Measurements from ENCODE around the gene LAPTM5. TPM values are rescaled to one million over a fixed set of nuclear protein-coding genes. Genes with fewer than 3 reads are reported as not detected.

The LAPTM5 gene
- total and polyA plus RNA-seq, 2 of the 13 experiments (the other 11 are each of a cell fraction or from before 2014, with no cell fraction given) = 0.41 to 0.86 TPM

DNA sequence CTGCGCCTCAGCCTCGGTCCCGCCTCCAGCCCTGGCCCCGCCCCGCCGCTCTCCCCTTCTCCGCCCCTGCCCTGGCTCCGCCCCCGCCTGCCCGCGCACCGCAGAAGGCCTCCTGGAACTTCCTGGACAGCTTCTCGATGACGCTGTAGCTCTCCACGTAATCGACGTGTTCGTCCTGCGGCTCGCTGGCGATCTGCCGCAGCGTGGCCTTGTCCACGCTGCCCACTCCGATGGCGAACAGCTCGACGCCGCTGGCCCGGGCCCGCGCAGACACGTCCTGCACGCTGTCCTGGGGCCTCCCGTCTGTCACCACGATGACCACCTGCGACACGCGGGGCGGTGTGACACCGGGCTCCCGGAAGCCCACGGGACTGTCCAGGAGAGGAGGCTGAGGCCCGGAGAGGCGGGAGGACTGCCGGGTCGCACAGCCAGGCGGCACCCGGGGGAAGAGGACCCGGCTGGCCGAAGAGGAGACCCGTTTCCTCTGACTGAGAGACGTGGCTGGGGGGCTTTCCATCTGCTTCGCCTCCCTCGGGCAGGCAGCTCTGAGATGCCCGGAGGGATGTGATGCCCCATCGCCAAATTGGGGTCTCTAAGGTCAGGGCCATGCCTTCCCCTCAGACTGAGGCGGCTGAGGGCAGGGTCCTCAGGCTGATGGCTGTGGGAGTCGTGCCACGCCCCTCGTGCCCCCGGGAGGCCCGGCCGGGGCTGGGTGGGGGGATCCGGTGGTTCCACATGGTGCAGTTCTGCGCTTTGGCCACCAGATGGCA is 38.8 kb downstream of the LAPTM5 start (continued):
- peak; percentile 82; the same call in 1 of the 2 replicates for TF ChIP-seq BORCS8-MEF2B (CRISPR knock-in tag; IDR thresholded peaks at IDR 0.05)
- TF ChIP-seq SMYD3 (CRISPR knock-in tag; IDR thresholded peaks at IDR 0.05) = no peak
- peak; percentile 86; the same call in 1 of the 2 replicates for TF ChIP-seq ZNF556 (CRISPR knock-in tag; IDR thresholded peaks at IDR 0.05; ENCODE audit: borderline replicate concordance)
- TF ChIP-seq ZNF232 (CRISPR knock-in tag; IDR thresholded peaks at IDR 0.05; ENCODE audit: borderline replicate concordance) = peak; percentile 85
- TF ChIP-seq ZNF761 (CRISPR knock-in tag; conservative IDR thresholded peaks at IDR 0.05) = peak; percentile 54; the same call in 1 of the 2 replicates
- TF ChIP-seq, protein P1, sequence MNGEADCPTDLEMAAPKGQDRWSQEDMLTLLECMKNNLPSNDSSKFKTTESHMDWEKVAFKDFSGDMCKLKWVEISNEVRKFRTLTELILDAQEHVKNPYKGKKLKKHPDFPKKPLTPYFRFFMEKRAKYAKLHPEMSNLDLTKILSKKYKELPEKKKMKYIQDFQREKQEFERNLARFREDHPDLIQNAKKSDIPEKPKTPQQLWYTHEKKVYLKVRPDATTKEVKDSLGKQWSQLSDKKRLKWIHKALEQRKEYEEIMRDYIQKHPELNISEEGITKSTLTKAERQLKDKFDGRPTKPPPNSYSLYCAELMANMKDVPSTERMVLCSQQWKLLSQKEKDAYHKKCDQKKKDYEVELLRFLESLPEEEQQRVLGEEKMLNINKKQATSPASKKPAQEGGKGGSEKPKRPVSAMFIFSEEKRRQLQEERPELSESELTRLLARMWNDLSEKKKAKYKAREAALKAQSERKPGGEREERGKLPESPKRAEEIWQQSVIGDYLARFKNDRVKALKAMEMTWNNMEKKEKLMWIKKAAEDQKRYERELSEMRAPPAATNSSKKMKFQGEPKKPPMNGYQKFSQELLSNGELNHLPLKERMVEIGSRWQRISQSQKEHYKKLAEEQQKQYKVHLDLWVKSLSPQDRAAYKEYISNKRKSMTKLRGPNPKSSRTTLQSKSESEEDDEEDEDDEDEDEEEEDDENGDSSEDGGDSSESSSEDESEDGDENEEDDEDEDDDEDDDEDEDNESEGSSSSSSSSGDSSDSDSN (CRISPR knock-in tag; IDR thresholded peaks at IDR 0.05) = 0 out of 2 replicates have a peak, but pooled peaks have one; percentile 26
- 0 out of 2 replicates have a peak, but pooled peaks have one; percentile 9 for TF ChIP-seq ZNF460 (CRISPR knock-in tag; IDR thresholded peaks at IDR 0.05; ENCODE audit: borderline replicate concordance)
- TF ChIP-seq KDM5B (CRISPR knock-in tag; IDR thresholded peaks at IDR 0.05; ENCODE audit: borderline replicate concordance) = peak; percentile 94
- TF ChIP-seq, protein P2, sequence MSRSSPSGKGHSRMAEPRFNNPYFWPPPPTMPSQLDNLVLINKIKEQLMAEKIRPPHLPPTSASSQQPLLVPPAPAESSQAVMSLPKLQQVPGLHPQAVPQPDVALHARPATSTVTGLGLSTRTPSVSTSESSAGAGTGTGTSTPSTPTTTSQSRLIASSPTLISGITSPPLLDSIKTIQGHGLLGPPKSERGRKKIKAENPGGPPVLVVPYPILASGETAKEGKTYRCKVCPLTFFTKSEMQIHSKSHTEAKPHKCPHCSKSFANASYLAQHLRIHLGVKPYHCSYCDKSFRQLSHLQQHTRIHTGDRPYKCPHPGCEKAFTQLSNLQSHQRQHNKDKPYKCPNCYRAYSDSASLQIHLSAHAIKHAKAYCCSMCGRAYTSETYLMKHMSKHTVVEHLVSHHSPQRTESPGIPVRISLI (CRISPR knock-in tag; IDR thresholded peaks at IDR 0.05; ENCODE audit: borderline replicate concordance) = no peak
- TF ChIP-seq, protein P3, sequence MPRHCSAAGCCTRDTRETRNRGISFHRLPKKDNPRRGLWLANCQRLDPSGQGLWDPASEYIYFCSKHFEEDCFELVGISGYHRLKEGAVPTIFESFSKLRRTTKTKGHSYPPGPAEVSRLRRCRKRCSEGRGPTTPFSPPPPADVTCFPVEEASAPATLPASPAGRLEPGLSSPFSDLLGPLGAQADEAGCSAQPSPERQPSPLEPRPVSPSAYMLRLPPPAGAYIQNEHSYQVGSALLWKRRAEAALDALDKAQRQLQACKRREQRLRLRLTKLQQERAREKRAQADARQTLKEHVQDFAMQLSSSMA (CRISPR knock-in tag; IDR thresholded peaks at IDR 0.05) = peak; percentile 57; the same call in 1 of the 2 replicates
- TF ChIP-seq, protein P4, sequence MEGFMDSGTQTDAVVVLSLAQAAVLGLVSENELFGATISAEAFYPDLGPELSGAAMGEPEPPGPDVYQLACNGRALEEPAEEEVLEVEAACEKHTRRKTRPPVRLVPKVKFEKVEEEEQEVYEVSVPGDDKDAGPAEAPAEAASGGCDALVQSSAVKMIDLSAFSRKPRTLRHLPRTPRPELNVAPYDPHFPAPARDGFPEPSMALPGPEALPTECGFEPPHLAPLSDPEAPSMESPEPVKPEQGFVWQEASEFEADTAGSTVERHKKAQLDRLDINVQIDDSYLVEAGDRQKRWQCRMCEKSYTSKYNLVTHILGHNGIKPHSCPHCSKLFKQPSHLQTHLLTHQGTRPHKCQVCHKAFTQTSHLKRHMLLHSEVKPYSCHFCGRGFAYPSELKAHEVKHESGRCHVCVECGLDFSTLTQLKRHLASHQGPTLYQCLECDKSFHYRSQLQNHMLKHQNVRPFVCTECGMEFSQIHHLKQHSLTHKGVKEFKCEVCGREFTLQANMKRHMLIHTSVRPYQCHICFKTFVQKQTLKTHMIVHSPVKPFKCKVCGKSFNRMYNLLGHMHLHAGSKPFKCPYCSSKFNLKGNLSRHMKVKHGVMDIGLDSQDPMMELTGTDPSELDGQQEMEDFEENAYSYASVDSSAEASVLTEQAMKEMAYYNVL (CRISPR knock-in tag; IDR thresholded peaks at IDR 0.05; ENCODE audit: borderline replicate concordance) = peak; percentile 62; the same call in 1 of the 2 replicates
- TF ChIP-seq RARA (CRISPR knock-in tag; IDR thresholded peaks at IDR 0.05) = peak; percentile 56
- TF ChIP-seq, protein P5, sequence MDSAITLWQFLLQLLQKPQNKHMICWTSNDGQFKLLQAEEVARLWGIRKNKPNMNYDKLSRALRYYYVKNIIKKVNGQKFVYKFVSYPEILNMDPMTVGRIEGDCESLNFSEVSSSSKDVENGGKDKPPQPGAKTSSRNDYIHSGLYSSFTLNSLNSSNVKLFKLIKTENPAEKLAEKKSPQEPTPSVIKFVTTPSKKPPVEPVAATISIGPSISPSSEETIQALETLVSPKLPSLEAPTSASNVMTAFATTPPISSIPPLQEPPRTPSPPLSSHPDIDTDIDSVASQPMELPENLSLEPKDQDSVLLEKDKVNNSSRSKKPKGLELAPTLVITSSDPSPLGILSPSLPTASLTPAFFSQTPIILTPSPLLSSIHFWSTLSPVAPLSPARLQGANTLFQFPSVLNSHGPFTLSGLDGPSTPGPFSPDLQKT (CRISPR knock-in tag; IDR thresholded peaks at IDR 0.05; ENCODE audit: borderline replicate concordance) = peak; percentile 76; the same call in 1 of the 2 replicates
- TF ChIP-seq MED13 (CRISPR knock-in tag; IDR thresholded peaks at IDR 0.05) = no peak
- 0 out of 2 replicates have a peak, but pooled peaks have one; percentile 19 for TF ChIP-seq ZNF329 (CRISPR knock-in tag; IDR thresholded peaks at IDR 0.05; ENCODE audit: low read depth)
- TF ChIP-seq, protein P6, sequence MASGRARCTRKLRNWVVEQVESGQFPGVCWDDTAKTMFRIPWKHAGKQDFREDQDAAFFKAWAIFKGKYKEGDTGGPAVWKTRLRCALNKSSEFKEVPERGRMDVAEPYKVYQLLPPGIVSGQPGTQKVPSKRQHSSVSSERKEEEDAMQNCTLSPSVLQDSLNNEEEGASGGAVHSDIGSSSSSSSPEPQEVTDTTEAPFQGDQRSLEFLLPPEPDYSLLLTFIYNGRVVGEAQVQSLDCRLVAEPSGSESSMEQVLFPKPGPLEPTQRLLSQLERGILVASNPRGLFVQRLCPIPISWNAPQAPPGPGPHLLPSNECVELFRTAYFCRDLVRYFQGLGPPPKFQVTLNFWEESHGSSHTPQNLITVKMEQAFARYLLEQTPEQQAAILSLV (CRISPR knock-in tag; IDR thresholded peaks at IDR 0.05; ENCODE audit: borderline replicate concordance) = peak; percentile 61; the same call in 1 of the 2 replicates
- TF ChIP-seq RFX3 (CRISPR knock-in tag; IDR thresholded peaks at IDR 0.05) = no peak
- TF ChIP-seq SAP130 (CRISPR knock-in tag; IDR thresholded peaks at IDR 0.05; ENCODE audit: low read depth) = peak; percentile 60

Data from HepG2 (cell line).